Left lobe of liver (tissue), 2 donors: ENCODE results near the gene PCBP3. TPM values are rescaled to one million over a fixed set of nuclear protein-coding genes. Genes with fewer than 3 reads are reported as not detected.
"Not testable (repeated sequence)": the region's sequence is repeated elsewhere in the genome, so short reads cannot be mapped to it uniquely, and the experiment has no call there.

Experiments
- ATAC-seq: fragments of 200-7000 bp; cut with Tn5 transposase; one replicate; pipeline ENCODE4 v1.9.1; 2020; ENCODE audit warnings: mild to moderate bottlenecking, moderate library complexity
- DNase-seq: peaks from one replicate; pipeline ENCODE4 v3.0.0-alpha.2; 2020; ENCODE audit warnings: low spot score
- total RNA-seq: library from RNA; stranded (reverse); gene quantifications from one replicate; pipeline ENCODE4 v1.2.1, GENCODE V29; 2021
- donor health status: DM: no; HTN: no; CAD: no; lungs with moderate emphysema.
- donor health status: DM: no; HTN: yes; CAD: no.

The PCBP3 gene
- total RNA-seq, 1 donor from 2014 or later = 0.83 TPM

DNA sequence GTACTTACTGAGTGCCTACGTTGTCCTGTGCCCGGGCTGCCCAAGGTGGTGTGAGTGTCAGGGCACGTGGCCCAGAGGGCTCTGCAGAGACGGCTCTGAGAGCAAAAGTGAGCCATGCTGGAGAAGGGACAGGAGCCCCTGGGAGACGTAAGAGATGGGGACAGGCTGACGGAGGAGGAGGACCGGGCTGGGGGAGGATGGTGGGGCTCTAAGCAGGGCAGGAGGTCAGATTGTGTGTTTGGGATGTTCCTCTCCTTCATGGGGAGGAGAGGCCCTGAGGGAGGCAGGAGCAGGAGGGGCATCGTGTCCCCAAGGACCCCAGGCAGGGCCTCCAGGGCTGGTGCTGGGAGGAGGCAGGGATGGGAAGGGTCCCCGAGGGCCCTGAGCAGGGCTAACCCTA is 158.9 kb downstream of the PCBP3 start:
- ATAC-seq = no peak
- no peak for DNase-seq

DNA sequence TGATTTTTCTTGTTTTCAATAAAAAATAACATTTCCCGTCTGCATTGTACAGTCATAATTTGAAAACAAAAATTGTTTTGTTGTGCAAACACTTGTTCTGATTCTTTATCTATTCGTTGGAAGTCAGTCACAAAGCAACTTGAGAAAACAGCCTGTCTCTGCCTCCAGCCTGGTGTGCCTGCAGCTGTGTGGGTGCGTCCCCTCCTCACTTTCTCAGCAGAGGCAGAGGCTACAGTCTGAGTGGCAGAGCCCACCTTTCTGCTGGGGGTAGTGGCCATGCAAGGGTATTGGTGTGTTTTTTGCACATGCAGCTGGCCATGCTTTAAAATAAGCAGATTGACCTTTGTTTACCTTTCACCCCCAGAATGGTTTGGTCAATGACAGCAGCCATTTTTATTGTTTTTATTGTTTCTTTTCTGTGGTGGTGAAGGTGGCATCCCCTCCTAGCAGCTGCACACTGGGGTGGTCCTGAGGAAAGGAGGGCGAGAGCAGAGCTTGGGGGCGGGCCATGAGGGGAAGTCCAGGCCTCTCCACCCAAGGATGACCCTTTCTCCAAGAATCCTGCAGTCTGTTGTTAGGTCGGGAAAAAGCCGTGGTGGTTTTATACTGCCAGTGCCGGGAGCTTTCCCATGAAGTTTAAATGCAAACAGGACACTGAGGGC is 159.6 kb downstream of the PCBP3 start:
- no peak for DNase-seq
- no peak for ATAC-seq

DNA sequence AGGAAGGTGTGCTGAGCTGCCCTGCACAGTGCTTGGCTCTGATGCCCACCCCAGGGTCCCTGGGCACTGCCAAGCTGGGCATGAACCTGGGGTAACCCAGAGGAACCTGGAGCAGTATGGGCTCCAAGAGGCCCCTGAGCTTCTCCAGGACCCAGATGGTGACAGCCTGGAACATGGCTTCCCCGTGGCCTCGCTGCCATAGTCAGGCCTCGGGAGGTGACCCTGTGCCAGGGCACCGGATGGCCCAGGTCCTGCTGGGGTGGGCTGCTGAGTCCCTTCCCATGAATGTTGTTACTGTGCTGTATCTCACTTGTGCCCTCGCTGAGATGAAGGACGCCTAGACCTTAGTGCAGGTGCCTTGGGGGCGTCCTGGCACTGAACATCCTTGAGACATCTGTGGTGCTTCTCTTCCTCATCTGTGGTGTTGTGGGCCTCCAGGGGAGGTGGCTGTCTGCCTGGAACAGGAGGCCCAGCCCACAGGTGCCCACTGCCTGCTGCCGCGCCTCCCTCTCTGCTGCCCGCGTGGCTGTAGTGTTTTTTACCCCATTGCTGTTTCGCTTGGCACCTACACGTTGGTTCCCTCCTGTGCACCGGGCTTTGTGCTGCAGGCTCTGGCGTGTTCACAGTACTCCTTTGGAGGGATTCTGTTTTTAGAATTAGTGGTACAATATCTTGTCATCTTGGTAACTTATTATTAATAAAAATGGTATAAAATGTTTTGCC is 160.3 kb downstream of the PCBP3 start:
- ATAC-seq = no peak
- DNase-seq = no peak

DNA sequence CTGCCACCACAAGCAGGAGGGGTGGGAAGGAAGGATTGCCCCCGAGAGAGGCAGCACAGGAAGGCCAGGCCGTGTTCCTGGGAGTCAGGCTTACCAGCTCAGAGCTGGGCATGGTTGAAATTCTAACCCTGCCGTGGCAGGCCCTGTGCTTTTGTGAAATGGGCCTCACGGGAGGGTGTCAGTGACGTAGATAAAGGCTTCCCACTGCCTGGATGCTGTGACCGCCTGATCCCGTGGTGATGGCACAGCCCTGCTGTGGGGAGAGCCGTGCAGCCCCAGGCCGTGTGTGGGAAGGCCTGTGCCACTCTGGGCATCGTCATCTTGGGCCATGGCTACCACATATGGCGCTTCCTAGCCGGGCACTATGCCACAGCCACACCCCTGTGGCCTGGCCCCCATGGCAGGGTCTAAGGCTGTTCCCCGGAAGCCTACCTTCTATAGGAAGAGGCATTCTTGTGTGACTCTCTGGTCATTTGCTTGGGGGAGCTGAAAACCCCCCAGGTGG is 161.3 kb downstream of the PCBP3 start:
- DNase-seq (no peak), ATAC-seq (no peak)

DNA sequence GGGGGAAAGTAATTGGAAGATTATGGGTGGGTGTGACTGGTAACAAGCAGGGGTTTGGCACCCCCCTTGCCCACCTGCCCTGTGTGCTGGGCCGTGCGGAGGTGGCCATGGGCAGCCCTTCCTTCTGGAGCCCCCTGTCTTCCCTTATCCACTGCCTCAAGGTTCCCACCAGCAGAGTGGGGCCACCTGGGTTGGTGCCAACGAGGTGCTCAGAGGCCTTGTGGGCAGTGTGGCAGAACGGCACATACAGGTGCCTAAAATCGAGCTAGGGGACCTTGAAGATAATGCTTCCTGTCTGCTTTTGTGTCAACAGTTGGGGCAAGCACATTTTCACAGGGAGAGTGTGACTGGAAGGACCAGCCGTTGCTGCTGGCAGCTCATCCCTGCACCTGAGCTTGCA is 161.8 kb downstream of the PCBP3 start:
- ATAC-seq (no peak), DNase-seq (no peak)

DNA sequence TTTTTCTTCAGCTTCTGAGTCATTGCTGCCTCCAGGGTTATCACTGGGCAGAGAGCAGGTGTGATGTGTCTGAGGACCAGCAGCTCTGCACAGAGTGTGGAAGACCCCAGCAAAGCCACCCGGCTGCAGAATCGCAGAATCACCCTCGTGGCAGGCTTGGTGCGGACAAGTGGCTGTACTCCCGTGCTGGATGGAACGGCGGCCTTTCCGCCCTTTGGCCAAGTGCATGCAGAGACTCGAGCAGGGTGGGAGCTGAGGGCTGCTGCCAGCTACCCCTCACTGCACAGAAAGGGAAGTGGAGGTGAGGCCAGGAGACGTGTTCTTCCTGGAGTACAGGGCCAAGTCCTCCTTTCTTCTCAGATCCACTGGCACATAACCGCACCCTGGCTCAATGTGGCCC is 162.5 kb downstream of the PCBP3 start:
- ATAC-seq (no peak), DNase-seq (no peak)

DNA sequence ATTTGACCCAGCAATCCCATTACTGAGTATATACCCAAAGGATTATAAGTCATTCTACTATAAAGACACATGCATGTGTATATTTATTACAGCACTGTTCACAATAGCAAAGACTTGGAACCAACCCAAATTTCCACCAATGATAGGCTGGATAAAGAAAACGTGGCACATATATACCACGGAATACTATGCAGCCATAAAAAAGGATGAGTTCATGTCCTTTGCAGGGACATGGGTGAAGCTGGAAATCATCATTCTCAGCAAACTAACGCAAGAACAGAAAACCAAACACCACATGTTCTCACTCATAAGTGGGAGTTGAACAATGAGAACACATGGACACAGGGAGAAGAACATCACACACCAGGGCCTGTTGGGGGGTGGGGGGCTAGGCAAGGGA is 165.1 kb downstream of the PCBP3 start:
- DNase-seq, ATAC-seq: not testable (repeated sequence)

DNA sequence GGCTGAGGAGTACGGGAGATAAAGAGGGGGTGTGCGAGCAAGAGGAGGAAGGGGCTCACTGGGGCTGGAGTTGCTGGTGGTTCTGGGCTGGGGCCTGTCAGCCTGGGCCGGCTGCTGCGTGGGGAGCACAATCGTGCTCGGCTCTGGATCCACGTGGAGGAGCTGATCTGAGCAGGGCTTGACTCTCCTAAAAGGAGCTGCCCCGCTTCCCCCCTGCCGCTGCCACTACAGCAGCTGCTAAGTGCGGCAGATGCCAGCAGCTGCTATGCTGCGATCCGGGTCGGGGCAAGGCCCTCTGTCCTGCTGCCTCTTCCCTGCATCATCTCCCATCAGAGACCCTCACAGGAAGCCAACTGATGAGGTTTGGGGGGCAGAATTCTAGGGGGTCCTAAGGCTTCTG is 165.9 kb downstream of the PCBP3 start:
- ATAC-seq = no peak
- no peak for DNase-seq

DNA sequence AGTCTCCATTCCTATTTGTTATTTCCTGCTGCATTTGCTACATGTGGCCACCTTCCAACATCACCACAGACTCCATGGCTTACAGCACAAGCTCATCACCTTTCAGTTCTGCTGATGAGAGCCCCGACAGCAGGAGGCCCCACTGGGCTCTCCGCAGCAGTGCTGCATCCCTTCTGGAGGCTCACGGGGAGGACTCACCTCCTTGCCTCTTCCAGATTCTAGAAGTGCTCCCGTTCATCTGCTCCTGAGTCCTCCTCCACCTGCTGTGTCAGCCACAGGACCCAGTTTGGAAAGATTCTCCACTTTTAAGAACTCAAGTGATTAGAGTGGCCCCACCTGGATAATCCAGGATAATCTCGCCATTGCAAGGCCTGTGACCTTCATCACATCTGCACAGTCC is 167.6 kb downstream of the PCBP3 start:
- no peak for DNase-seq
- ATAC-seq = no peak

DNA sequence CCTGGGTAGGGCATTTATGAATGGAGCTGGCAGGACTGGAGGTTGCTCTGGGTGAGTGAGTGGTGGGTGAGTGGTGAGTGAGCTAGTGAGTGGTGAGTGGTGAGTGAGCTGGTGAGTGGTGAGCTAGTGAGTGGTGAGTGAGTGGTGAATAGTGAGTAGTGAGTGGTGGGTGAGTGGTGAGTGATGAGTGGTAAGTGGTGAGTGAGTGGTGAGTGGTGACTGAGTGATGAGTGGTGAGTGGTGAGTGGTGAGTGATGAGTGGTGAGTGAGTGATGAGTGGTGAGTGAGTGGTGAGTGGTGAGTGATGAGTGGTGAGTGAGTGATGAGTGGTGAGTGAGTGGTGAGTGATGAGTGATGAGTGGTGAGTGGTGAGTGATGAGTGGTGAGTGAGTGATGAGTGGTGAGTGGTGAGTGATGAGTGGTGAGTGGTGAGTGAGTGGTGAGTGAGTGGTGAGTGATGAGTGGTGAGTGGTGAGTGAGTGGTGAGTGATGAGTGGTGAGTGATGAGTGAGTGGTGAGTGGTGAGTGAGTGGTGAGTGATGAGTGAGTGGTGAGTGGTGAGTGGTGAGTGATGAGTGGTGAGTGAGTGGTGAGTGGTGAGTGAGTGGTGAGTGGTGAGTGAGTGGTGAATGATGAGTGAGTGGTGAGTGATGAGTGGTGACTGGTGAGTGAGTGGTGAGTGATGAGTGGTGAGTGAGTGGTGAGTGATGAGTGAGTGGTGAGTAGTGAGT is 170.8 kb downstream of the PCBP3 start:
- not testable (repeated sequence) for ATAC-seq, DNase-seq

DNA sequence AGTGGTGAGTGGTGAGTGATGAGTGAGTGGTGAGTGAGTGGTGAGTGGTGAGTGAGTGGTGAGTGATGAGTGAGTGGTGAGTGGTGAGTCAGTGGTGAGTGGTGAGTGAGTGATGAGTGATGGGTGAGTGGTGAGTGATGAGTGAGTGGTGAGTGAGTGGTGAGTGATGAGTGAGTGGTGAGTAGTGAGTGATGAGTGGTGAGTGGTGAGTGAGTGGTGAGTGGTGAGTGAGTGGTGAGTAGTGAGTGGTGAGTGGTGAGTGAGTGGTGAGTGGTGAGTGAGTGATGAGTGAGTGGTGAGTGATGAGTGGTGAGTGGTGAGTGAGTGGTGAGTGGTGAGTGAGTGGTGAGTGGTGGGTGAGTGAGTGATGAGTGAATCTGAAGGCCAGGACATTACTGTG is 172.3 kb downstream of the PCBP3 start:
- DNase-seq, ATAC-seq: not testable (repeated sequence)

DNA sequence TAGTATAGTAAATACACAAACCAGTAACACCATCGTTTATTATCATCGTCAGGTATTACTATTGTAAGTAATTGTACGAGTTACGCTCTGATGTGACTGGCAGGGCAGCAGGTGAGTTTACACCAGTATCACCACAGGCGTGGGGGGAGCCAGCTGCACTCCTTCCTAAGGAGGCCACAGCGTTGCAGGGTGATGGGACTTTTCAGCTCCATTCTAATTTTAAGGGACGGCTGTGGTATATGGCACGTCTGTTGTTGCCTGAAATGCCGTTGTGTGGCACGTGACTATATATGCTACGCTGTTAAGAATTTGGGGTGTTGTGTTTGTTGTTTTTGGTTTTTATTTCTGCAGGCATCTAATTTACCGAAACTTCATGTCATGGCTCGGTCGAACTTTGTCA is 173.3 kb downstream of the PCBP3 start:
- DNase-seq (no peak), ATAC-seq (no peak)

DNA sequence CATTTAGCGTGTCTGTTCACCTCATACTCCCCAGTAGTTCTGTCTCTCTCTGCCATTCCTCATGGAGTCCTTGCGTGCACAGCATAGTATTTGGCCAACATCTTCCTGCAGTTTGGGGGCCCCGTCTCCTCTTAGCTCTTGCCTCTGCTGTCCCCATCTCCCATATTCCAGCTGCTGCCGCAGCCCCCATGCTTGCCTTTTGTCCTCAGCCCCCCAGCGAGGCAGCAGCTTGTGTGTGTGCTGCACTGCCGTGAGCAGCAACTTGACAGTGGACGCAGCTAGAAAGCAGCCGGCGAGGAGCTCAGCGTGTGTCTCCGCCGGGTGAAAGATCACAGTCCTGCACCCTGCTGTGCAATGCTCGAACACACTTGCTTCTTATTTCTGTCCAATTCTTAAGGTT is 173.8 kb downstream of the PCBP3 start:
- DNase-seq (no peak), ATAC-seq (no peak)

DNA sequence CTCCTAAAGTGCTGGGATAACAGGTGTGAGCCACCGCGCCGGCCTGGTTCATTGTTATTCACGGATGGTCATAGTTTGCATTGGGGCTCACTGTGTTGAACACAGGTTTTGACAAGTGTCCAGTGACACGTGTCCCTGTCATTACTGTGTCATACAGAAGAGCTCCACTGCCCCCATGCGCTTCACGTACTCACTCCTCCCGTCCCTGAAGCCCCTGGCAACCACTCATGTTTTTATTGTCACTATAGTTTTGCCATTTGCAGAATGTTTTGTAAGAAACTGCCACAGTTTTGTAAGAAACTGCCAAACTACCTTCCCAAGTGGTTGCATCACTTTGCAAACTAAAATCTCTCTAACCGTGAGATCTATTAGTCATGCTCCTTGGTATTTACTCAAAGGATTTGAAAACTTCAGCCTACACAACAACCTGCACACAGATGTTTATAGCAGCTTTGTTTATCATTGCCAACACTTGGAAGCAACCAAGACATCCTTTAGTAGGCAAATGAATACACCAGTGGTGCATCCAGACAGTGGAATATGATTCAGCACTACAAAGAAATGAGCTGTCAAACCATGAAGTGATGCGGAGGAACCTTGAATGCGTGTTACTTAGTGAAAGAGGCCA is 174.9 kb downstream of the PCBP3 start:
- ATAC-seq (no peak), DNase-seq (no peak)

DNA sequence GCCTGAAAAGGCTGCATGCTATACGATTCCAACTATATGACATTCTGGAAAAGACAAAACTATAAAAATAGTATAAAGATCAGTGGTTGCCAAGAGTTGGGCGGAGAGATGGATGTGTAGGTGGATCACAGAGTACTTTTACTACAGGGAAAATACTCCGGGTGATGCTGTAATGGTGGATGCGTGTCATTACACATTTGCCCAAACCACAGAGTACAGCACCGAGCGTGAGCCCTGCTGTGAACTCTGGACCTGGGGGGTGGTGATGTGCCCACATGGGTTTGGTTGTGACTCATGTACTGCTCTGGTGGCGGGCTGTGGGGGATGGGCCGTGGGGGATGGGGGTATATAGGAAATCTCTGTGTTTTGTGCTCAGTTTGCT is 175.4 kb downstream of the PCBP3 start:
- ATAC-seq (no peak), DNase-seq (peak; percentile 45)

DNA sequence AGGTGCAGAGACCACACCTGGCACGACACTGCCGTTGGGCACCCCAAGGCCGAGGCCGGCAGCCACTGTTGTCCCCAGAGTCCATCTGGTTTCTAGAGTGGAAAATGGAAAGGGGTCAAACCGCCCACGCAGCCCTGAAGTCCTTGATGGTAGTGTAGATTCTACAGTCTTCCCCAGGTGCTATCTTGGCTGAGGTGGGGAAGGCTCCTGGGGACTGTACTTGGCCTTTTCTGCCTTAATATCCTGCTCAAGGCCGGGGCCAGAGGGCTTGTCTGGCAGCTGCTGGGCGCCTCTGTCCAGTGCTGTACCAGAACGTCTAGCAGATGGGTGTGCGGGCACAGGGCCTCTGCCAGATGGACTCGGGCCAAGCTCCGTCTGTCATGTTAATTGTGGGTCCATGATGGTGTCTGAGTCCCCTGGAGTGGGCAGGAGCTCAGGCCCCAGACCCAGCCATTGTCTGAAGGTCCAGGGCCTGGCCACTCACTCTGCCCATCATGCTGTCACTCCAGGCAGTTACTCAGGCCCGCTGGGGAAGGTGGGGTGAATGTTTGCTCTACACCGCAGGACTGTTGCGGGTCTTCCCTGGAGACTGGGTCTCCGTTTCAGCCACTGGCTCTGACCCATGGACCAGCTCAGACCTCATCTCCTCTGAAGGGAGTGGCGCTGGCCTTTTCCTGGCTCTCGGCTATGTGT is 176.1 kb downstream of the PCBP3 start:
- no peak for ATAC-seq

DNA sequence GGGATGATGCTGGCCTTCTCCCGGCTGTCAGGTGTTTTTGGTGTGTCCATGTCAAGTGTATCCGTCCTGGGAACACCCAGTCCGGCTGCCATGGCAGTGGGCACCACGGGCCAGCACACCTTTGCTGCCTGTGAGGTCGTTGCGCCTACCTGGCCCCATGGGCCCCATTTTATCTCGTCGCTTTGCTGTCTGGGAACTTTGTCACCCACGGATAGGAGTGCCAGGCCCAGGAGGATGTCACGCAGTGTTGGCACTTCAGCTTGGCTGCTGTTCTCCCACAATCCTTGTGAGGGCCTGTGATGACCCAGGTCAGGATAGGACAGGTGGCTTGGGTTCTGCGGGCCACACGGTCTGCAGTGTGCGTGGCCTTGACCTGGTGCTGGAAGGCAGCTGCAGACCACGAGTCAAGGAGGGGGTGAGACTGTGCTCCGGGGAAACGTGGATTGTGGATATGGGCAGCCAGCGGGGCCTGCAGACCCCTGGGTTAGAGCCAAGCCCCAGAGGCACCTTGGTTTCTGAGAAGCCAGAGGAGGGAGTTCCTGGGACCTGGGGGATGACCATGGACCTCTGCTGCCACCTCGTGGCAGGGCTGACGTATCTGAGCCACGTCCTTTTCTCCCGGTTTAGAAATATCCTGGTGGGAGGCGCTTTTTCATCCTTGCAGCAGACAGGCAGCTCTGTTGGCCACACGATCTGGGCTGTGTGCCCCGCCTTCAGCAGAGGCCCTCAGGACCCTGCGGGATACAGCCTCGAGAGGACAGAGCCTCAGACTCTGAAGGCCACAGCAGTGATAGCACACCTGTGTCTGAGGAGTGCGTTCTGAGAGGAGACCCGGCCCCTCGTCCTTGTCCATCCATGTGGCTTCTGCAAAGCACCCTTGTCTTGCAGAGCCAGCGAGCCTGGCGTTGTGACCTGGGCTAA is 176.9 kb downstream of the PCBP3 start:
- ATAC-seq = peak; percentile 82
- DNase-seq = peak; percentile 75

More for the DNA sequence above, 176.1 kb downstream of the PCBP3 start:
- DNase-seq = peak; percentile 44

DNA sequence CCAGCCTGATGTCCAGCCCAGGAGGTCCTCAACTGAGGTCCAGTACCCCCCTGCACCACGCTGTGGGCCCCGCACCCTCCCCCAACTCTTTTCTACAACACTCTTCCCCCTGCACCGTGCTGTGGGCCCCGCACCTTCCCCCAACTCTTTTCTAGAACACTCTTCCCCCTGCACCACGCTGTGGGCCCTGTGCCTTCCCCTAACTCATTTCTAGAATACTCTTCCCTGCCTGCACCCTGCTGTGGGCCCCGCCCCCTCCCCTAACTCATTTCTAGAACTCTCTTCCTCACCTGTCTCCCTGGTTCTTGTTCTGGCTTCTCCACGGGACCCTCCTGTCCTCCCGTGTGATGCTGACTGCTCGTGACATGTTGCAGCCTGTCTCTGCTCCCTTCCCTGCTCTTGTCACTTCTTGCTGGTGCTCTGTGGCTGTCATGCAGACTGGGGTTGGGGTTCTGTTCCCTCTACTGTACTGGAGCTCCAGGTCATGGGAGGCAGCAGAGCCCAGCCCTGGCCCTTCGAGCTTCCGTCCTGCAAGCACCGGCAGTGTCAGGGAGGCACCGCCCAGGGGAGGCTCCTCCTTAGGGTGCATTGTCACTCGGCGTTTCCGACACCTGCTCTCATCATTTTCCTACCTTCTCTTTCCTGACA is 177.9 kb downstream of the PCBP3 start:
- DNase-seq = no peak
- no peak for ATAC-seq

DNA sequence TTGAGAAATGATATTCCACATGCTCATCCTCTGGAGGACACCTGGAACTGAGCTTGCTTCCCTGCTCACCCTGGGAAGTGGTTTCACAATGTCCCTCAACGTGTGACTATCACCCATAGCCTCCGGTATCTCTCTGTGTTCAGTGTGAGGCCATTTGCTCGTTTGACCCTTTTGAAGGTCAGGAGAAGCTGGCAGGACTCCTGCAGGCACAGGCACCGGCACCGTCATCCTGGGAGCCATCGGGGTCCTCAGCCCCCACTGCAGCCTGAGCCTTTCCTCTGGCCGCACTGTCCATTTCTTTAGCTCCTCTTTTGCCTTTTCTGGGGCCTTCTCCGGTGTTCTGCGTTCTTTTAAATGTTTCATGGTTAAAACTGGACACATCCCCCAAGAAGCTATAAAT is 178.5 kb downstream of the PCBP3 start:
- ATAC-seq (peak; percentile 37), DNase-seq (no peak)
